Measurements from ENCODE around the gene SDF2L1.
"Not testable (repeated sequence)": the region's sequence is repeated elsewhere in the genome, so short reads cannot be mapped to it uniquely, and the experiment has no call there.

Gene SDF2L1

GRCh38 chr22:21688706-21689381, 46.7 kb downstream of the SDF2L1 start:
- no peak for DNase-seq

GRCh38 chr22:21690401-21690801, 48.3 kb downstream of the SDF2L1 start:
- DNase-seq = no peak

- no peak for DNase-seq
These were observed 49.7 kb downstream of the SDF2L1 start for GRCh38 chr22:21691816-21692215.

GRCh38 chr22:21692856-21693255, 50.8 kb downstream of the SDF2L1 start:
- DNase-seq = not testable (repeated sequence)

GRCh38 chr22:21693333-21693998, 51.4 kb downstream of the SDF2L1 start:
- DNase-seq = no peak
